Stomach (tissue), 4 donors: ENCODE measurements around the gene ETV6.

Experiments
- POLR2A ChIP-seq, 4 donors: fragments of 450-650 bp; IDR thresholded peaks; one replicate each; pipeline ENCODE4 v1.6.1; 2016; ENCODE audit warnings: antibody characterized with exemption in 4 of 4, control low read depth in 2 of 4, mild to moderate bottlenecking in 1 of 4, moderate library complexity in 1 of 4
- POLR2AphosphoS5 ChIP-seq, 3 donors: sonication (generic); formaldehyde crosslinking; IDR thresholded peaks; one replicate each; pipeline ENCODE4 v1.6.1; 2016; ENCODE audit warnings: antibody characterized with exemption in 3 of 3
- TF ChIP-seq, protein P1 (sequence below), 7 experiments: fragments of 450-650 bp in 4 of 7; fragments of 200-600 bp in 3 of 7; sonication (generic) in 3 of 7; IDR thresholded peaks; one replicate each; pipeline ENCODE4 v1.5.1; 2016 to 2019; ENCODE audit warnings: antibody characterized with exemption in 7 of 7, control low read depth in 2 of 7, mild to moderate bottlenecking in 1 of 7

DNA sequence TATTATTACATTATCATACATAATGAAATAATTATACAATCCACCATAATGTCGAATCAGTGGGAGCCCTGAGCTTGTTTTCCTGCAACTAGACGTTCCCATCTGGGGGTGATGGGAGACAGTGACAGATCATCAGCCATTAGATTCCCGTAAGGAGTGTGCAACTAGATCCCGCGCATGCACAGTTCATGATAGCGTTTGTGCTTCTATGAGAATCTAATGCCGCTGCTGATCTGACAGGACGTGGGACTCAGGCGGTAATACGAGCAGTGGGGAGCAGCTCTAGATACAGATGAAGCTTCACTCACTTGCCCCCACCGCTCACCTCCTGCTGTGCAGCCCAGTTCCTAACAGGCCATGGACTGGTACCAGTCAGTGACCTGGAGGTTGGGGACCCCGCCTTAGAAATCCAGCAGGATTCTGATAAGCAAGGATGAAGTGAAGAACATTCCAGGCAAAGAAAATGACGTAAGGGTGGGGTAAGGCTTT is 204.6 kb downstream of the ETV6 start:
- TF ChIP-seq POLR2A (IDR thresholded peaks at IDR 0.05) (no peak), POLR2AphosphoS5 (IDR thresholded peaks at IDR 0.05) (no peak)
- TF ChIP-seq, protein P1, sequence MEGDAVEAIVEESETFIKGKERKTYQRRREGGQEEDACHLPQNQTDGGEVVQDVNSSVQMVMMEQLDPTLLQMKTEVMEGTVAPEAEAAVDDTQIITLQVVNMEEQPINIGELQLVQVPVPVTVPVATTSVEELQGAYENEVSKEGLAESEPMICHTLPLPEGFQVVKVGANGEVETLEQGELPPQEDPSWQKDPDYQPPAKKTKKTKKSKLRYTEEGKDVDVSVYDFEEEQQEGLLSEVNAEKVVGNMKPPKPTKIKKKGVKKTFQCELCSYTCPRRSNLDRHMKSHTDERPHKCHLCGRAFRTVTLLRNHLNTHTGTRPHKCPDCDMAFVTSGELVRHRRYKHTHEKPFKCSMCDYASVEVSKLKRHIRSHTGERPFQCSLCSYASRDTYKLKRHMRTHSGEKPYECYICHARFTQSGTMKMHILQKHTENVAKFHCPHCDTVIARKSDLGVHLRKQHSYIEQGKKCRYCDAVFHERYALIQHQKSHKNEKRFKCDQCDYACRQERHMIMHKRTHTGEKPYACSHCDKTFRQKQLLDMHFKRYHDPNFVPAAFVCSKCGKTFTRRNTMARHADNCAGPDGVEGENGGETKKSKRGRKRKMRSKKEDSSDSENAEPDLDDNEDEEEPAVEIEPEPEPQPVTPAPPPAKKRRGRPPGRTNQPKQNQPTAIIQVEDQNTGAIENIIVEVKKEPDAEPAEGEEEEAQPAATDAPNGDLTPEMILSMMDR (IDR thresholded peaks at IDR 0.05), result no peak
